ENCODE measurements around the gene KIF4B. TPM values are rescaled to one million over a fixed set of nuclear protein-coding genes. Genes with fewer than 3 reads are reported as not detected.

Gene KIF4B
- total and polyA plus RNA-seq, 2 of the 8 experiments (the other 6 are each of a cell fraction or from before 2014, with no cell fraction given): 0.02 to 0.15 TPM

GRCh38 chr5:155013526-155013925, at the start of gene KIF4B (continued):
- no peak for TF ChIP-seq CHD7 (IDR thresholded peaks at IDR 0.05; ENCODE audit: insufficient replicate concordance, low read length)
- TF ChIP-seq CTBP2 (IDR thresholded peaks at IDR 0.05; ENCODE audit: borderline replicate concordance, insufficient read depth, insufficient read length, low read length): no peak
- TF ChIP-seq FOSL1 (IDR thresholded peaks at IDR 0.05; ENCODE audit: insufficient read depth, low read depth, low read length): no peak
- no peak for TF ChIP-seq GTF2F1 (IDR thresholded peaks at IDR 0.05; ENCODE audit: borderline replicate concordance, low read depth, low read length)
- no peak for TF ChIP-seq SAP30 (IDR thresholded peaks at IDR 0.05; ENCODE audit: insufficient read depth, insufficient replicate concordance, low read length)
- TF ChIP-seq POLR2A (IDR thresholded peaks at IDR 0.05; ENCODE audit: control extremely low read depth in 1 of 2, low read depth in 2 of 2, low read length in 2 of 2): no peak

Data from H1 (cell line).